HG03025 (cell line): ENCODE results near the gene ATG9A.

Source experiments
- ATAC-seq: cut with Tn5 transposase; IDR thresholded peaks from one replicate; pipeline ENCODE4 v1.9.1; 2021; ENCODE audit warnings: mild to moderate bottlenecking, moderate library complexity; ENCODE audit not compliant: unreplicated experiment, low FRiP score

The ATG9A gene

GRCh38 chr2:219252900-219253752 lies 23.7 kb upstream of the ATG9A start, which contains the start of gene TUBA4B:
TSS of gene TUBA4B (plus strand) at chr2:219253243. CDS start at chr2:219253408, 165 bp downstream.
- ATAC-seq: peak; percentile 23

- no peak for ATAC-seq
Observed at GRCh38 chr2:219252570-219252899, 23.1 kb upstream of the ATG9A start.

GRCh38 chr2:219252084-219252483 lies 22.6 kb upstream of the ATG9A start:
- ATAC-seq: no peak

- ATAC-seq: no peak
Observed at GRCh38 chr2:219251656-219252055, 22.2 kb upstream of the ATG9A start.

- no peak for ATAC-seq
Observed at GRCh38 chr2:219250049-219250781, 20.8 kb upstream of the ATG9A start.

GRCh38 chr2:219249203-219249980 lies 20.0 kb upstream of the ATG9A start:
- no peak for ATAC-seq

GRCh38 chr2:219248845-219249202 lies 19.4 kb upstream of the ATG9A start:
- no peak for ATAC-seq

- ATAC-seq: no peak
Observed at GRCh38 chr2:219247678-219248642, 18.5 kb upstream of the ATG9A start.

GRCh38 chr2:219246559-219246958 lies 17.1 kb upstream of the ATG9A start:
- no peak for ATAC-seq

- ATAC-seq: no peak
Observed at GRCh38 chr2:219245899-219246230, 16.4 kb upstream of the ATG9A start.

- peak; percentile 74 for ATAC-seq
Observed at GRCh38 chr2:219245148-219245898, 15.9 kb upstream of the ATG9A start, which contains the start of the genes GLB1L and STK16. TSS of gene GLB1L (minus strand) at chr2:219245444. CDS start at chr2:219243573, 1,871 bp downstream. TSS of gene STK16 (plus strand) at chr2:219245479. CDS start at chr2:219246000, 521 bp downstream.

GRCh38 chr2:219244789-219245147 lies 15.3 kb upstream of the ATG9A start:
- no peak for ATAC-seq

GRCh38 chr2:219243291-219243761 lies 13.9 kb upstream of the ATG9A start:
- no peak for ATAC-seq

GRCh38 chr2:219234331-219234730 lies 4.9 kb upstream of the ATG9A start:
- ATAC-seq: no peak

GRCh38 chr2:219230059-219230540 lies 664 bp upstream of the ATG9A start:
- peak; percentile 14 for ATAC-seq

- peak; percentile 1 for ATAC-seq
Observed at GRCh38 chr2:219228911-219229304, 528 bp downstream of the ATG9A start.

- no peak for ATAC-seq
Observed at GRCh38 chr2:219228041-219228910, 1.2 kb downstream of the ATG9A start.

- ATAC-seq: no peak
Observed at GRCh38 chr2:219225350-219225749, 4.1 kb downstream of the ATG9A start.
